Keratinocyte (primary cell): Measurements from ENCODE around the gene TNFAIP3.

Experiments used
- CTCF ChIP-seq, 3 experiments: IDR thresholded peaks in 1 of 3; conservative IDR thresholded peaks in 1 of 3; optimal IDR thresholded peaks in 1 of 3; 2 replicates in 2 of 3; 3 replicates in 1 of 3; pipeline versions ENCODE3 to v1.5.1; 2011; ENCODE audit warnings: low read length in 3 of 3, mild to moderate bottlenecking in 3 of 3, moderate library complexity in 2 of 3, control low read depth in 1 of 3, inconsistent platforms in 1 of 3; ENCODE audit not compliant: insufficient read depth in 2 of 3; ENCODE audit errors: extremely low read depth in 1 of 3
- EZH2 ChIP-seq: IDR thresholded peaks from one replicate; pipeline ENCODE4 v1.6.1; 2012; ENCODE audit warnings: inconsistent platforms, mild to moderate bottlenecking, low read length, moderate library complexity

DNA sequence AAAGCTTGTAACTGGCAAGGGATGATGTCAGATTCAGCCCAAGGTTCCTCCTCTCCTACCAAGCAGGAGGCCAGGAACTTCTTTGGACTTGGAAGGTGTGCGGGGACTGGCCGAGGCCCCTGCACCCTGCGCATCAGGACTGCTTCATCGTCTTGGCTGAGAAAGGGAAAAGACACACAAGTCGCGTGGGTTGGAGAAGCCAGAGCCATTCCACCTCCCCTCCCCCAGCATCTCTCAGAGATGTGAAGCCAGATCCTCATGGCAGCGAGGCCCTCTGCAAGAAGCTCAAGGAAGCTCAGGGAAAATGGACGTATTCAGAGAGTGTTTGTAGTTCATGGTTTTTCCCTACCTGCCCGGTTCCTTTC lies 14.4 kb downstream of the TNFAIP3 start:
- TF ChIP-seq CTCF (optimal IDR thresholded peaks at IDR 0.05 in 1 of 3, IDR thresholded peaks at IDR 0.05 in 1 of 3, conservative IDR thresholded peaks at IDR 0.05 in 1 of 3; ENCODE audit: extremely low read depth in 1 of 3, insufficient read depth in 2 of 3, low read length in 3 of 3) (no peak), EZH2 (no peak)
